MG63 (cell line): ENCODE data around the gene GGA2. TPM values are rescaled to one million over a fixed set of nuclear protein-coding genes. Genes with fewer than 3 reads are reported as not detected.
"Not testable (repeated sequence)": the region's sequence is repeated elsewhere in the genome, so short reads cannot be mapped to it uniquely, and the experiment has no call there.

ENCODE experiments used
- DNase-seq: peaks from one replicate; pipeline ENCODE4 v3.0.0-alpha.2; 2020
- H3K27me3 ChIP-seq: fragments of 250-450 bp; sonication (Bioruptor Pico); 2 replicates; pipeline ENCODE4 v1.5.1; 2020; ENCODE audit warnings: mild to moderate bottlenecking, moderate library complexity
- H3K36me3 ChIP-seq: fragments of 250-450 bp; sonication (Bioruptor Pico); 2 replicates; pipeline ENCODE4 v1.5.1; 2020; ENCODE audit warnings: mild to moderate bottlenecking, moderate library complexity
- H3K4me3 ChIP-seq: fragments of 250-450 bp; sonication (Bioruptor Pico); 2 replicates; pipeline ENCODE4 v1.5.1; 2020; ENCODE audit warnings: mild to moderate bottlenecking, moderate library complexity
- H3K9me3 ChIP-seq: fragments of 250-450 bp; sonication (Bioruptor Pico); 2 replicates; pipeline ENCODE4 v1.5.1; 2020; ENCODE audit warnings: mild to moderate bottlenecking, moderate library complexity
- total RNA-seq: library from RNA; depleted of rRNA; stranded (reverse); fragments of >200 nt; shearing (Covaris generic); gene quantifications from 2 replicates; pipeline ENCODE4 v1.2.3, GENCODE V29; 2014; ENCODE audit warnings: low replicate concordance

The GGA2 gene
- total RNA-seq, 1 experiment from 2014 or later = 44.2 TPM

DNA sequence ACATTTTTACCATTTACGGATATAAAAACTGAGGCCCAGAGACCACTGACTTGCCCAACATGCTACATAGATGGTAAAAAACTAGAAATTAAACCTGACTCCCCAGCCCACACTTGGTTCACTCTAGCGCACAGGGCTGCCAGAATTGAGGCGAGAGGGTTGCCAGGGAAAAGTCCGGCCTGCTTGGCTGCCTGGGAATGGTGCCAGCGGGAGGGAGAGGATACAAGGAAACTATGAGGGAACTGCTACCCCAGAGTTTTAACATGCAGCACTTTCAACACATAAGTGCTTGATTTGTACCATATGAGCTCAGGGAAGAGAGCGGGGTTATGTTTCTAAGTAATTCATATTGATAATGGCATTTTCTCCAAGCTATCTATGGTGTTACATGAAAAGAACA lies 47.3 kb downstream of the GGA2 start:
- not testable (repeated sequence) for H3K9me3 ChIP-seq, H3K4me3 ChIP-seq, H3K27me3 ChIP-seq
- peaks cover 36% of the 10 kb centered on the region for H3K36me3 ChIP-seq
- peak; percentile 65 for DNase-seq

DNA sequence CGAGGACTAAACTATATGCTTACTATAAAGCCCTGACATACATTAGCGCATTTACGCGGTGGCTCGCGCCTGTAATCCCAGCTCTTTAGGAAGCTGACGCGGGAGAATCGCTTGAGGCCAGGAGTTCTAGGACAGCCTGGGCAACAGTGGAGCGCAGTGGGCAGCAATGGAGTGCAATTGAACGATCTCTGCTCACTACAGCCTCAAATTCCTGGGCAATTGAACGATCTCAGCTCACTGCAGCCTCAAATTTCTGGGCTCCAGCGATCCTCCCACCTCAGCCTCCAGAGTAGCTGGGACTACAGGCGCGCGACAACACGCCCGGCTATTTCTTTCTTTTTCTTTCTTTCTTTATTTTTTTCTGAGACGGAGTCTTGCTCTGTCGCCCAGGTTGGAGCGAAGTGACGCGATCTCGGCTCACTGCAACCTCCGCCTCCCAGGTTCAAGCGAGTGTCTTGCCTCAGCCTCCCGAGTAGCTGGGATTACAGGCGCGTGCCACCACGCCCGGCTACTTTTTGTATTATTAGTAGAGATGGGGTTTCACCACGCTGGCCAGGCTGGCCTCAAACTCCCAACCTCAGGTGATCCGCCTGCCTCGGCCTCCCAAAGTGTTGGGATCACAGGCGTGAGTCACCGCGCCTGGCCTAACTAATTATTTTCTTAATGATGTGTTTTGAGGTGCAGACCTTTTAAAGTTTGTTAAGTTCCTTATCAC lies 56.8 kb downstream of the GGA2 start:
- no peak for DNase-seq
- no peaks in the 10 kb centered on the region; the same call in 1 of the 2 replicates for H3K36me3 ChIP-seq
- H3K4me3 ChIP-seq = peak overlapping the region; percentile 95
- H3K9me3 ChIP-seq = no peaks in the 10 kb centered on the region
- no peaks in the 10 kb centered on the region for H3K27me3 ChIP-seq

DNA sequence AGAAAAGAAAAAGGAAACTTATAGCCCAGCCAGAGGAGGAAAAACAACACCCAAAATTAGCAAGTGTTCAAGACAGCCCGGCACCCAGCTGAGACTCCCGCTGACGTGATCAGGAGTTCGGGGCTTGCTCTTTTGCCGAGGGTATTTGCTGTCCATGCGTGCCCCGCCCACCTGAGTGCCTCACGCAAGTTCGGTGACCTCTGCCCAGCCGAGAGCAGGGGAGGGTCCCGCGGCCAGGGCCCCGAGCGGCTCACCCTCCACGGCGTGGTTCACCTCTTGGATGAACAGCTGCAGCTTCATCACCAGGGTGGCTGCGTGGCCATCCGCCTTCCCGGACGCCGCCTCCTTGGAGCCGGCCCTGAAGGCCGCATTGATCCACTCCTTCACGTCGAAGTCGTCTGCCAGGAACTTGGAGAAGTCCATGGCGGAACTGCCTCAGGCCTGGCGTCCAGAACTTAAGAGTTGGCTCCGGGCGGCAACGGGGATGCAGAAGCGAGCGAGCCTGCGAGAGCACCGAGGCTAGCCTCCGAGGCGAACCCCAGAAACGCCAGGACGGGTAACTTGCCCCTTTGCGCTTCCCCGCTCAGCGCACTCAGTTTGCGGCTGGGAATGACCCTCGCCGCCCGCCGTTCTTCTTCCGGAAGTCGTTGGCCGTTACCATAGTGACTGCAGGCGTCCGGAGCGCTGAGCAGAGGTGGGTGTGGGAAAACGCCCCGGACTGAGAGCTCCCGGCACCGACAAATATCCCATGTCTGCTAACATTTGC lies 57.5 kb downstream of the GGA2 start, which contains the start of gene COG7:
Gene COG7 (minus strand): TSS at position 618 of the 766 bp plus-strand sequence. CDS start 195 bp downstream, at position 423.
- H3K27me3 ChIP-seq = no peaks in the 10 kb centered on the region
- peak; percentile 94 for DNase-seq
- peak within 1 kb of the TSS; percentile 95 for H3K4me3 ChIP-seq
- no peaks in the 10 kb centered on the region; the same call in 1 of the 2 replicates for H3K36me3 ChIP-seq
- no peaks in the 10 kb centered on the region for H3K9me3 ChIP-seq

DNA sequence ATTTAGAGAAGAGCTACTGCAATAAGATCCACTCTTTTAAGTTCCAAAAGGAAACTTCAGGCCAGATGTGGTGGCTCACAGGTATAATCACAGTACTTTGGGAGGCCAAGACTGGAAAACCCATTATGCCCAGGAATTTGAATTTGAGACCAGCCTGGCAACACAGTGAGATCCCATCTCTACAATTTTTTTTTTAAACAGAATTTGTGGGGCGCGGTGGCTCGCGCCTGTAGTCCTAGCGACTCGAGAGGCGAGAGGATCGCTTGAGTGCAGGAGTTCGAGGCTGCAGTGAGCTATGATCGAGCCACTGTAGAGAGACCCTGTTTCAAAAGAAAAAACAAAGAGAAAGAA lies 58.1 kb downstream of the GGA2 start:
- no peak for DNase-seq
- Histone ChIP-seq H3K9me3 (no peaks in the 10 kb centered on the region), H3K36me3 (no peaks in the 10 kb centered on the region; the same call in 1 of the 2 replicates), H3K4me3 (peak overlapping the region; percentile 95), H3K27me3 (no peaks in the 10 kb centered on the region)

DNA sequence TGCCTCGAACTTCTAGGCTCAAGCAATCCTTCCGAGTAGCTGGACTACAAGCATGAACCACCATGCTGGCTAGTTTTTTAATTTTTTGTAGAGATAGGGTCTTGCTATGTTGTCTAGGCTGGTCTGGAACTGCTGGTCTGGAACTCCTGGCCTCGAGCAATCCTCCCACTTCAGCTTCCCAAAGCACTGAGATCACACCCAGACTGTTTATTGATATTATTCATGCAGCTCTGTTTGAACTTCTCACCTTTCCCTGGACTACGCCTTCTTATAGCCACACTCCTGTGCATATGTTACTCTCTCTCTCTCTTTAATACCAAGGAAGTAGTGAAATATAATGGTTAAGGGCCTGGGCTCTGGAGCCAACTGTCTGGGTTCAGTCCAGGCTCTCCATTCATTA lies 61.9 kb downstream of the GGA2 start:
- peak; percentile 9 for DNase-seq
- Histone ChIP-seq H3K9me3 (no peaks in the 10 kb centered on the region), H3K4me3 (no peak overlapping the region), H3K27me3 (no peaks in the 10 kb centered on the region), H3K36me3 (peaks cover 15% of the 10 kb centered on the region)

DNA sequence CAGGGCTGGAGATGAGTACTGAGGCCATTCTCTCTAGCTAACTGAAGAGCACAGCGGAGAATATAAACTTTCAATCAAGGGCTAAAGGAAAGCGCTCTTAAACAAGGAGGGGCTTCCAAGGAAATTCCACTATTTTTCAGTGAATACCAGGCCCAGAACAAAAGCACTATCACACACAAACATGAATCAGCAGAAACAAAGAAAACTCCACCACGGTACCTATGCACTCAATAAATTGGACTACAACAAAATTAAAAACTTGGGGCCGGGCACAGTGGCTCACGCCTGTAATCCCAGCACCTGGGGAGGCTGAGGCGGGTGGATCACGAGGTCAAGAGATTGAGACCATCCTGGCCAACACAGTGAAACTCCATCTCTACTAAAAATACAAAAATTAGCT lies 72.8 kb downstream of the GGA2 start:
- H3K4me3 ChIP-seq, DNase-seq, H3K9me3 ChIP-seq, H3K27me3 ChIP-seq: not testable (repeated sequence)
- peaks cover 48% of the 10 kb centered on the region for H3K36me3 ChIP-seq

DNA sequence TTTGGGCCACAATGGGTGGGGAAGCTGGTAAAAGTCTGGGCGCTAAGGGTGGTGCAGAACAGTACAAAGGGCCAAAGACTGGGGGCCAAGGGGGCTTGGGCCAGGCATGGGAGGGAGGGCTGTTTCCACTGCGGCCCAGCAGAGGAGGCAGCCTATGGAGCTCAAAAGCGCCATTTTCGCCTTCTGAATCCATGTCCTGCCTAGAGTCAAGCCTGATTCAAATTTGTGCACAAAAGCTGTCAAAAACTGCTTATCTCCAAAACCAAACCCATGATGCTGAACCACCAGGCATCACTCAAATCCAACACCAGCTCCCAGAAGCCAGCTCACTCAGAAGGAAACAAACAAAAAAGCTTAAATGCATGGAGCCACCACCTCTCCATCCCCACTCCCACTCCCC lies 73.3 kb downstream of the GGA2 start:
- H3K4me3 ChIP-seq = no peak overlapping the region
- no peaks in the 10 kb centered on the region for H3K27me3 ChIP-seq
- DNase-seq = no peak
- no peaks in the 10 kb centered on the region for H3K9me3 ChIP-seq
- peaks cover 50% of the 10 kb centered on the region for H3K36me3 ChIP-seq

DNA sequence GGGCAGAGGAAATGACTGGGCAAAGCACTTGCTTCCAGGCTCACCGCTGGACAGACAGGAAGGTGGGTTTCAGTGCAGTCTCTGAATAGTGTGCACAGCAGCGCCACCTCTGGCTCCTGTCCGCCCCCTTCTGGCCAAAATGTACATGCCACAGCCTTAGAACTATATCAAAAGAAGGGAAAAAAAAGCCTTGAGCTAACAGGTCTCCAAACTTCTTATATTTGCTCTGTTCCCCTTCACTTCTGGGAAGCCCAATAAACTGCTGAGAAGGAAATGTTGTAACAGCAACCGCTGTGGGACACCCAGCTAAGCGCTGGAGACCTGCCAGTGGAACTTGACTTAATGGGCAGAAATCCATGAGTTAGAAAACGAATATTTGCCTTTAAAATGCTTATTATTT lies 74.8 kb downstream of the GGA2 start:
- peak; percentile 45 for DNase-seq
- H3K9me3 ChIP-seq = no peaks in the 10 kb centered on the region
- H3K4me3 ChIP-seq = no peak overlapping the region
- H3K27me3 ChIP-seq = no peaks in the 10 kb centered on the region
- H3K36me3 ChIP-seq = peaks cover 52% of the 10 kb centered on the region

DNA sequence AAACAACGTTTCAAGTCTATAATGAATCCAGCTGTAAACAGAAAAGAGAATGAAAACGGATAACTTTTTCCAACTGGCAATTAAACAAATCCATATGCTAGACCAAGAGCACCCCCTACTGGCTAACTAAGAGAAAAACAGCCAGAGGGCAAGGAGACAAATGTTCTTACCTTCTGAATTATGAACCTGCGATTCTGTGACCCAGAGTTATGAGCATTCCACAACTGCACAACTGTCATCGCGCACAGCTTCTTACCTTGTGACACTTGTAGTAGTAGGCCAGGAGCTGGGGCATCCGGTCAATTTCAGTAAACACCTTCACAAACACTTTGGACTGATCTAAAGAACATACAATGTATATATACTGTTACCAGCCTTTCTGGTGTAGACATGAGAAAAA lies 75.9 kb downstream of the GGA2 start:
- peaks cover 61% of the 10 kb centered on the region for H3K36me3 ChIP-seq
- no peak overlapping the region for H3K4me3 ChIP-seq
- no peak for DNase-seq

DNA sequence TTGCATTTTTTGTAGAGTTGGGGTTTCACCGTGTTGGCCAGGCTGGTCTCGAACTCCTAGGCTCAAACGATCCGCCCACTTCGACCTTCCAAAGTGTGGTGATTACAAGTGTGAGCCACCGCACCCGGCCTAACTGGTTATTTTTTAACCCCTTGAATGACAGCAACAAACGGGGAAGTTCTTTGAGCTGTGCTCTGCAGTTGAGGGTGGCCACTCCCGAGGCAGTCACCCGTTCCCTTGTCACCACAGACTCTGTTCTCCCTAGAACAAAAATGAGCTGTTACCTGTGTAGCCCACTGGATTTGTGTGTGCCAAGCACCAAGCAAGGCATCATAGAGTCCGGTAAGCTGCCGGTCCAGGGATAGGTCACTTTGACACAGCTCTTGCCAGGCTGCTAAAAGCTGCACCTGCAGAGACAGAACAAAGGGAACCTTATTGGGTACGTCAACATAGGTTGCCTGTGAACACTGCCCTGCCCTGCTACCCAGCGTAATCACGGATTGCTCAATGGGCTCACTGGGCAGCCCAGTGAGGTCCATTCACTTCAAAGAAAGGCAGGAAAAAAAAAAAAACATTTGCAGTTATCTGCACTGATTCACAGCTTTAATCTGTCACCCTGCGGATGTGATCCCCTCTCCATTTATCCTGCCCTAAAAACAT lies 76.9 kb downstream of the GGA2 start:
- DNase-seq = no peak
- no peak overlapping the region for H3K4me3 ChIP-seq
- peaks cover 58% of the 10 kb centered on the region for H3K36me3 ChIP-seq
- no peaks in the 10 kb centered on the region for H3K27me3 ChIP-seq
- H3K9me3 ChIP-seq = no peaks in the 10 kb centered on the region

More for the DNA sequence above, 75.9 kb downstream of the GGA2 start:
- Histone ChIP-seq H3K9me3 (no peaks in the 10 kb centered on the region), H3K27me3 (no peaks in the 10 kb centered on the region)

DNA sequence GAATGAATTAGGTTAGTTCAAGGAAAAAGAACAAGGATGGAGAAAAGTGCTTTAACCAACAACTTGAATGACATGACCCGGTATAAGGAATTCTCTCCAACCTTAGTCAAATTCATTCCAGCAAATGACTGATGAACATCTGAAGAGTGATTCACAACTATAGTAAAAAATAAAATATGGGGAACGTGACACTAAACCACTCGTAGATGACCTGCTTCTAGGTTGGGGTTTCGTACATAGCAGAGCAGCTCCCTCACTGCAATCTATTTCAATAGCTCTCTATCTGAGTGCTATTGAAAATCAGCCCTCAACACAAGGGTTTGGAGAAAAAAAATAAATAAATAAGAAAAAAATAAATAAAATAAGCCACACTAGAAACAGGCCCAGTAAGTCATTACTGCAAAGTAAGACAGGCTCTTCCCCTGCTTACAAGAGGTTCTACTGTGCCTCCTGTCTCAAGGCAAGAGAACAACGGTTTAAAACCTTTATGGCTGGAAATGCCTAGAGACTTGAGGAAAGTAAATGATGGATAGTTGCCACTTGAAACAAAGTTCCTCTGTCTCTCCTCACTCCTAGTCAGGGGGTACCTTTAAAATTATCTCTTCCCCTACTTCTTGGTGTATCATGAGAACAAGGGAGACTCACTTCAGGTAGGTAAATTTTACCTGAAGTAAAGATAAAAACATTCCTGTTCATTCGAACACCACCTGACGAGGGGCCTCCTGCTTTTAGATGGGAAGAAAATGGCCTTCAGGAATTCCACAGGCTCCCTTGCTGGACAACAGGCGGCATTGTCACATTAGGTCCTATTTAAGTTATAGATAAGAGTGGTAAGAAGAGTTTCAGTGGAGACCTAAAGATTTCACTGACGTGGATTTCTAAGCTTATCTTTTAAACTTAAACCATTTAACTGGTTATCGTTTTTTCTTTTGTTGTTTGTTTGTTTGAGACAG lies 77.8 kb downstream of the GGA2 start:
- no peak for DNase-seq
- Histone ChIP-seq H3K36me3 (peaks cover 51% of the 10 kb centered on the region), H3K4me3 (no peak overlapping the region), H3K27me3 (no peaks in the 10 kb centered on the region), H3K9me3 (no peaks in the 10 kb centered on the region)

DNA sequence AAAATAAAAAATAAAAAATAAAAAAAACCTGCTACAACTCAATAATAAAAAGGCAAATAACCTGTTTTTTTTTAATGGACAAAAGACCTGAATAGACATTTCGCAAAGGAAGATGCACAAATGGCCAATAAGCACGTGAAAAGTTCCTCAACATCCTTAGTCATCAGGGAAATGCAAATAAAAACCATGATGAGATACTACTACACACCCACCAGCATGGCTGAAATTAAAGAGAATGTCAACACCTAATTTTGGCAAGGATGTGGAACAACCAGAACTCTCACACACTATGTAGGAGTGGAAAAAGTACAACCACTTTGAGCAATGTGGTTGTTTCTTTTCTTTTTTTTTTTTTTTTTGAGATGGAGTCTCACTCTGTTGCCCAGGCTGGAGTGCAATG lies 81.9 kb downstream of the GGA2 start:
- H3K9me3 ChIP-seq = no peaks in the 10 kb centered on the region
- H3K27me3 ChIP-seq = no peaks in the 10 kb centered on the region
- no peak overlapping the region for H3K4me3 ChIP-seq
- no peak for DNase-seq
- H3K36me3 ChIP-seq = peaks cover 38% of the 10 kb centered on the region

DNA sequence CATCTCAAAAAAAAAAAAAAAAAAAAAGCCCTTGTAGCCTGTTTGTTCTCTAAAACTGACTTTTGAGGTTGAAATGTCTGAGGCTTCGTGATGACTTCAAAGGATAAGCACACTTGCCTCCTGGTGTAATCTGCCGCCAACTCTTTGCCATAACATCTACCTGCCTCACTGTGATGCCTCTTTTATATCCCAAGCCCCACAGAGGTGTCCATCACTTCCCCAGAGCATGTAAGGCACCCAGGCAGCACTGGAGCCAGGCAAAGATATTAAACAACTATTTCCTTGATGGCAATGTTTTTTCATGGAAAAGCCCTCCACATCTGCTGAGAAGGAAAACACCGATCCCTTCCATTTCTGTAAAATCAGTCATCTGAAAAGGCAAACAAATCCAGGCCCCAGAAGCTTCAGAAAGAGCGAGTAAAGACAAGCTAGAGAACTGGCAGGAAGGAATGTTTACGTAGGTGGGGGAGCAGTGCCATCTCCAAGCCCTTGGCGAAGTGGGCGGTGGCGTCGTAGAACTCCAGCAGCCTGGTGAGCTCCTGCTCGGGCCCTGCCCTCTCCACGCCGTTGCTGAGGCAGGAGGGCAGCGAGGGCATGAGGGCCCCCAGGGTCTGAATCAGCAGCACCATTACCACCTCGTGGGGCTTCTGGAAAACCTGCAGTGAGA lies 85.9 kb downstream of the GGA2 start:
- no peaks in the 10 kb centered on the region for H3K27me3 ChIP-seq
- H3K36me3 ChIP-seq = peaks cover 7% of the 10 kb centered on the region
- no peak overlapping the region for H3K4me3 ChIP-seq
- H3K9me3 ChIP-seq = no peaks in the 10 kb centered on the region
- peak; percentile 85 for DNase-seq

DNA sequence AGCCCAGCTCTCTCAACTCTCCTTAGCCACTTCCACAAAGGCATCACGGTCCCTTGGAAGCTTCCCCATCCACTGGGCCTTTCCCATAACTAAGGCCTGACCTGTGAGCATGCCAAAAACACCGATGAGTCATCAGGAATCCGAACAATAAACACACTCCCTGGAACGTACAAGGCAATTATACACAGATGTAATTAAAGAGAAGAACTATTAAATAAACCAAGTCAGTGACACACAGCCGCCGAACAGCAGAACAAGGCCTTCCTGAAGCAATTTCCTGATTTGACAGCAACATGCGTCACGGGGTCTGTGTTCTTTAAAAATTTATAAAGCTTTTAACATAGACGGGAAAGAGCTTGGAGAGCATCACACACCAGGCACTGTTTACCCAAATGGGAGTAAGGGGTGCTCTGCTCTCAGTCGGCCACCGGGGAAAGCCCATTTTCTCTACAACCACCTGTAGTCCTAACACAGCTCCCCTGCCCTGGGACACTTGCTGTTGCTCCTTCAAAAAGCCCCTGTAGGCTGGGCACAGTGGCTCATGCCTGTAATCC lies 86.7 kb downstream of the GGA2 start:
- Histone ChIP-seq H3K27me3 (no peaks in the 10 kb centered on the region), H3K36me3 (peaks cover 3% of the 10 kb centered on the region), H3K9me3 (no peaks in the 10 kb centered on the region), H3K4me3 (no peak overlapping the region)
- peak; percentile 94 for DNase-seq

DNA sequence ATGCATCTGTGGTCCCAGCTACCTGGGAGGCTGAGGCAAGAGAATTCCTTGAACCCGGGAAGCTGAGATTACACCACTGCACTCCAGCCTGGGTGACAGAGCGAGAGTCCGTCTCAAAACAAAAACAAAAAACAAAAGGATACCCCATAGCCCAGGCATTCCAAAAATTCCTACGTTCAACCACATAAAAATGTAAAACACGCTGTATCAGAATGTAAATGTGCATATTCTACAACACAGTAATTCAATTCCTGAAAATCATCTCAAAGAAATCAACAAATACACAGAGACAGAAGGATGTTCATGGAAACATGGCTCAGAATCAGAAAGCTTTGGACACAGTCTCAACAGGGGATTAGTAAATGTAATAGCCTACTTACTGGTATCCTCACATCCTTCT lies 90.3 kb downstream of the GGA2 start:
- H3K36me3 ChIP-seq = peaks cover 13% of the 10 kb centered on the region; the same call in 1 of the 2 replicates
- H3K27me3 ChIP-seq = no peaks in the 10 kb centered on the region
- no peak for DNase-seq
- no peaks in the 10 kb centered on the region for H3K9me3 ChIP-seq
- no peak overlapping the region for H3K4me3 ChIP-seq

DNA sequence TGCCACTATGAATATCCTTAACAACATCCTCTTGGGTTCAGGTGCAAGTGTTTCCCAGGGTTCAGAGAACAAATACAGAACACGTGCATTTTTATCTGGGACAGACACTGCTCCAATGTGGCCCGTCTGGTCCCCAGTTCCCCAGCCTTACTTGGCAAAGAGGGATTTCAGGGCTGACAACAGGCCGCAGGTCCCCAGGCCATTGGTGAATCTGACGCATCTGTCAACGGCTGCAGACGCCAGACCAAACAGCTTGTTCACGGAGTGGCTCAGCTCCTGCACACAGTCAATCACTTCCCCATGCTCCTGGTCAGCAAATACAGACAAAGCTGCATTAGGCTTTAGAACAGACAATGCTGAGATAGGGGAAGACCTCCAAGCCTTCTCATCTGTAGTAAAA lies 93.5 kb downstream of the GGA2 start:
- Histone ChIP-seq H3K27me3 (no peaks in the 10 kb centered on the region), H3K36me3 (peaks cover 33% of the 10 kb centered on the region), H3K4me3 (no peak overlapping the region), H3K9me3 (no peaks in the 10 kb centered on the region)
- no peak for DNase-seq
